ENCODE results near the gene HTRA3. TPM values are rescaled to one million over a fixed set of nuclear protein-coding genes. Genes with fewer than 3 reads are reported as not detected.

HTRA3 gene
- total RNA-seq, 1 experiment from 2014 or later: 2.3 TPM

DNA sequence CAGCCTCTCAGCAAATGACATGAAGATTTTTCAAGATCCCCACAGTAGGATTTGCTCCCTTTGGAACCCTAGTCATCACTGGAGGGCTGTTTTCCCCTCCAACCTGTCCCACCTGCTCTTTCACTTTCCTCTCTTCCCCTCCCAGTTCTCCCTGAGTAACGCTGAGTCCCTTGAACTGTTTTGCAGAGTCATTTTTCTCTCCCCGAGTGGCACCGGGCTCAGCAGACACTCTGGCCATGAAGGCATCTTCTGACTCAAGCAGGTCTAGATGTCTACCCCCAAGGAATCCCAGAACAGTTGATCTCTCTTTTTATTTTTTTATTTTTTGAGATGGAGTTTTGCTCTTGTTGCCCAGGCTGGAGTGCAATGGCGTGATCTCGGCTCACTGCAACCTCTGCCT lies 52.2 kb downstream of the HTRA3 start:
- H3K4me3 Mint-ChIP-seq: no peak overlapping the region
- TF ChIP-seq JUN (CRISPR knock-in tag; IDR thresholded peaks at IDR 0.05): no peak
- TF ChIP-seq ZNF671 (CRISPR knock-in tag; IDR thresholded peaks at IDR 0.05): no peak
- TF ChIP-seq ZNF396 (CRISPR knock-in tag; IDR thresholded peaks at IDR 0.05; ENCODE audit: borderline replicate concordance): no peak
- no peak for TF ChIP-seq GABPB1 (CRISPR knock-in tag; IDR thresholded peaks at IDR 0.05)
- TF ChIP-seq, protein P1, sequence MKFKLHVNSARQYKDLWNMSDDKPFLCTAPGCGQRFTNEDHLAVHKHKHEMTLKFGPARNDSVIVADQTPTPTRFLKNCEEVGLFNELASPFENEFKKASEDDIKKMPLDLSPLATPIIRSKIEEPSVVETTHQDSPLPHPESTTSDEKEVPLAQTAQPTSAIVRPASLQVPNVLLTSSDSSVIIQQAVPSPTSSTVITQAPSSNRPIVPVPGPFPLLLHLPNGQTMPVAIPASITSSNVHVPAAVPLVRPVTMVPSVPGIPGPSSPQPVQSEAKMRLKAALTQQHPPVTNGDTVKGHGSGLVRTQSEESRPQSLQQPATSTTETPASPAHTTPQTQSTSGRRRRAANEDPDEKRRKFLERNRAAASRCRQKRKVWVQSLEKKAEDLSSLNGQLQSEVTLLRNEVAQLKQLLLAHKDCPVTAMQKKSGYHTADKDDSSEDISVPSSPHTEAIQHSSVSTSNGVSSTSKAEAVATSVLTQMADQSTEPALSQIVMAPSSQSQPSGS (CRISPR knock-in tag; IDR thresholded peaks at IDR 0.05; ENCODE audit: borderline replicate concordance, low read depth): no peak
- TF ChIP-seq, protein P2, sequence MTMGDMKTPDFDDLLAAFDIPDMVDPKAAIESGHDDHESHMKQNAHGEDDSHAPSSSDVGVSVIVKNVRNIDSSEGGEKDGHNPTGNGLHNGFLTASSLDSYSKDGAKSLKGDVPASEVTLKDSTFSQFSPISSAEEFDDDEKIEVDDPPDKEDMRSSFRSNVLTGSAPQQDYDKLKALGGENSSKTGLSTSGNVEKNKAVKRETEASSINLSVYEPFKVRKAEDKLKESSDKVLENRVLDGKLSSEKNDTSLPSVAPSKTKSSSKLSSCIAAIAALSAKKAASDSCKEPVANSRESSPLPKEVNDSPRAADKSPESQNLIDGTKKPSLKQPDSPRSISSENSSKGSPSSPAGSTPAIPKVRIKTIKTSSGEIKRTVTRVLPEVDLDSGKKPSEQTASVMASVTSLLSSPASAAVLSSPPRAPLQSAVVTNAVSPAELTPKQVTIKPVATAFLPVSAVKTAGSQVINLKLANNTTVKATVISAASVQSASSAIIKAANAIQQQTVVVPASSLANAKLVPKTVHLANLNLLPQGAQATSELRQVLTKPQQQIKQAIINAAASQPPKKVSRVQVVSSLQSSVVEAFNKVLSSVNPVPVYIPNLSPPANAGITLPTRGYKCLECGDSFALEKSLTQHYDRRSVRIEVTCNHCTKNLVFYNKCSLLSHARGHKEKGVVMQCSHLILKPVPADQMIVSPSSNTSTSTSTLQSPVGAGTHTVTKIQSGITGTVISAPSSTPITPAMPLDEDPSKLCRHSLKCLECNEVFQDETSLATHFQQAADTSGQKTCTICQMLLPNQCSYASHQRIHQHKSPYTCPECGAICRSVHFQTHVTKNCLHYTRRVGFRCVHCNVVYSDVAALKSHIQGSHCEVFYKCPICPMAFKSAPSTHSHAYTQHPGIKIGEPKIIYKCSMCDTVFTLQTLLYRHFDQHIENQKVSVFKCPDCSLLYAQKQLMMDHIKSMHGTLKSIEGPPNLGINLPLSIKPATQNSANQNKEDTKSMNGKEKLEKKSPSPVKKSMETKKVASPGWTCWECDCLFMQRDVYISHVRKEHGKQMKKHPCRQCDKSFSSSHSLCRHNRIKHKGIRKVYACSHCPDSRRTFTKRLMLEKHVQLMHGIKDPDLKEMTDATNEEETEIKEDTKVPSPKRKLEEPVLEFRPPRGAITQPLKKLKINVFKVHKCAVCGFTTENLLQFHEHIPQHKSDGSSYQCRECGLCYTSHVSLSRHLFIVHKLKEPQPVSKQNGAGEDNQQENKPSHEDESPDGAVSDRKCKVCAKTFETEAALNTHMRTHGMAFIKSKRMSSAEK (CRISPR knock-in tag; IDR thresholded peaks at IDR 0.05; ENCODE audit: borderline replicate concordance): no peak
- no peak for TF ChIP-seq SP1 (CRISPR knock-in tag; conservative IDR thresholded peaks at IDR 0.05)
- TF ChIP-seq, protein P3, sequence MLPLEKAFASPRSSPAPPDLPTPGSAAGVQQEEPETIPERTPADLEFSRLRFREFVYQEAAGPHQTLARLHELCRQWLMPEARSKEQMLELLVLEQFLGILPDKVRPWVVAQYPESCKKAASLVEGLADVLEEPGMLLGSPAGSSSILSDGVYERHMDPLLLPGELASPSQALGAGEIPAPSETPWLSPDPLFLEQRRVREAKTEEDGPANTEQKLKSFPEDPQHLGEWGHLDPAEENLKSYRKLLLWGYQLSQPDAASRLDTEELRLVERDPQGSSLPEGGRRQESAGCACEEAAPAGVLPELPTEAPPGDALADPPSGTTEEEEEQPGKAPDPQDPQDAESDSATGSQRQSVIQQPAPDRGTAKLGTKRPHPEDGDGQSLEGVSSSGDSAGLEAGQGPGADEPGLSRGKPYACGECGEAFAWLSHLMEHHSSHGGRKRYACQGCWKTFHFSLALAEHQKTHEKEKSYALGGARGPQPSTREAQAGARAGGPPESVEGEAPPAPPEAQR (CRISPR knock-in tag; IDR thresholded peaks at IDR 0.05): no peak
- H3K27me3 Mint-ChIP-seq (ENCODE audit: low read depth): no peaks in the 10 kb centered on the region
- H3K4me1 Mint-ChIP-seq: peaks cover under 1% of the 10 kb centered on the region
- DNase-seq (ENCODE audit: low spot score): no peak
- H3K27ac Mint-ChIP-seq: no peak overlapping the region
- CTCF ChIA-PET: interaction anchor here (1.3 to 1.5 kb wide), 2 partner anchors 21 to 81 kb away, joined by 4 to 5 read pairs; no protein-coding TSS in a partner anchor
- ATAC-seq: no peak
- 0 out of 2 replicates have a peak, but pooled peaks cover 2% of the 10 kb centered on the region for H3K36me3 Mint-ChIP-seq
- POLR2A ChIA-PET: no interaction called here
- H3K9me3 Mint-ChIP-seq: peaks cover 8% of the 10 kb centered on the region

DNA sequence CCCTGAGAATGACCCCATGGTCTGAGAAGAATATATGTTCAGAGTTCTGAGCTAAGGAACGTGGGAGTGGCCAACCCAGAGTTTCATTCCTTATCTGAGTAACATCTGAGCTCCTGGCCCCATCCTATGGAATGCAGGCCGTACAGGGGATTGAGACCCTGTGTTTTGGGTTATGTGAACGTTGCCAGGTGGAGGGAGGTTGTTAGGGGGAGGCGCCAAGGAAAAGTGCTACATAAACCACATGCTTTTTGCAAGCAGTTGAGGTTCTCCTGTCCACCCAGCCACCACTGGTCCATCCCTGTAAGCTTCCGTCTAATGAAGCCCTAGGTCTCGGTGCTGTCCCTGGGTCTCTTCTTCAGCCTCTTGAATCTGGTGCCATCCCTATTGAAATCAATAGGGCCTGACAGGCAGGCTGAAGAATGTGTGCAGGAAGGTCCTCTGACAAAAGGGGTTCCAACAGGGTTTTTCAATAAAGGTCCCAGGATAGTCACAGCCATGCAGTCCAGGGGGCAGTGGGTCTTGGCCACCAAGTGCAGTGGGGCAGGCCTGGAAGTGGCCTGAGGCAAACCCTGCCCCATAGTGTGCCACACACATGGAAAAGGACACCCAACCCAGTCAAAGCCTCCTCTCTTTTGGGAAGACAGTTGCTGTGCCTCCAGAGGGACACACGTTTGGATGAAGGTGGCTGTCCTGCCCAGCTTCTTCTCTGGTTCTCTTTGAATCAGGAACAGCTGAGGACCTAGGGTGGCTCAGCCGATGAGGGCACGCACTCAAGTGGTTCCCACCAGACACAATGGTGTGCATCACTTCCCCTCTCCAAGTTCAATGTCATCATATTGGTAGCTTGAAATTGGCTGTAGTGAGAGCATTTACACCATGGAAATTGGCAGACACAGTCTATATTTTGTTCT lies 53.5 kb downstream of the HTRA3 start:
- Mint-ChIP-seq H3K27me3 (ENCODE audit: low read depth) (no peaks in the 10 kb centered on the region), H3K4me1 (no peaks in the 10 kb centered on the region), H3K36me3 (0 out of 2 replicates have a peak, but pooled peaks cover 2% of the 10 kb centered on the region), H3K4me3 (no peak overlapping the region), H3K9me3 (peaks cover 8% of the 10 kb centered on the region), H3K27ac (no peak overlapping the region)
- DNase-seq (ENCODE audit: low spot score): no peak
- ATAC-seq: no peak
- ChIA-PET CTCF (interaction anchor here (1.0 to 1.5 kb wide), 4 partner anchors 14 to 80 kb away, joined by 3 to 5 read pairs (median 4); no protein-coding TSS in a partner anchor), POLR2A (no interaction called here)
- TF ChIP-seq NFE2L1 (CRISPR knock-in tag; IDR thresholded peaks at IDR 0.05) (no peak), NR2C2 (CRISPR knock-in tag; IDR thresholded peaks at IDR 0.05) (no peak), NR3C1 (CRISPR knock-in tag; conservative IDR thresholded peaks at IDR 0.05; ENCODE audit: low read depth) (no peak)
- TF ChIP-seq, protein P4, sequence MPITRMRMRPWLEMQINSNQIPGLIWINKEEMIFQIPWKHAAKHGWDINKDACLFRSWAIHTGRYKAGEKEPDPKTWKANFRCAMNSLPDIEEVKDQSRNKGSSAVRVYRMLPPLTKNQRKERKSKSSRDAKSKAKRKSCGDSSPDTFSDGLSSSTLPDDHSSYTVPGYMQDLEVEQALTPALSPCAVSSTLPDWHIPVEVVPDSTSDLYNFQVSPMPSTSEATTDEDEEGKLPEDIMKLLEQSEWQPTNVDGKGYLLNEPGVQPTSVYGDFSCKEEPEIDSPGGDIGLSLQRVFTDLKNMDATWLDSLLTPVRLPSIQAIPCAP (CRISPR knock-in tag; IDR thresholded peaks at IDR 0.05): no peak
